Neural cell (in vitro differentiated cells): Measurements from ENCODE around the gene CCZ1.
"Not testable (repeated sequence)": the region's sequence is repeated elsewhere in the genome, so short reads cannot be mapped to it uniquely, and the experiment has no call there.

Experiments
- EP300 ChIP-seq: fragments of 450-650 bp; conservative IDR thresholded peaks from 2 replicates; pipeline ENCODE4 v1.6.1; 2014; ENCODE audit warnings: antibody characterized with exemption, mild to moderate bottlenecking, moderate library complexity; ENCODE audit not compliant: poor library complexity, severe bottlenecking
- EZH2 ChIP-seq: fragments of 200-600, 300-800 bp; shearing (Covaris generic), sonication (generic); IDR thresholded peaks from 2 replicates; pipeline ENCODE4 v1.6.1; 2014; ENCODE audit warnings: antibody characterized with exemption, low read length, borderline replicate concordance, mild to moderate bottlenecking; ENCODE audit not compliant: insufficient read depth, poor library complexity, severe bottlenecking
- POLR2AphosphoS5 ChIP-seq: IDR thresholded peaks from 2 replicates; pipeline ENCODE4 v1.6.1; 2012
- REST ChIP-seq: IDR thresholded peaks from 2 replicates; pipeline ENCODE4 v1.6.1; 2012; ENCODE audit warnings: borderline replicate concordance
- TAF1 ChIP-seq: IDR thresholded peaks from 2 replicates; pipeline ENCODE4 v1.6.1; 2012; ENCODE audit warnings: low read depth
- TF ChIP-seq, protein P1 (sequence below): fragments of 450-650 bp; IDR thresholded peaks from 2 replicates; pipeline ENCODE4 v1.5.1; 2014; ENCODE audit warnings: antibody characterized with exemption, mild to moderate bottlenecking, moderate library complexity; ENCODE audit not compliant: poor library complexity, severe bottlenecking

- TF ChIP-seq, protein P1, sequence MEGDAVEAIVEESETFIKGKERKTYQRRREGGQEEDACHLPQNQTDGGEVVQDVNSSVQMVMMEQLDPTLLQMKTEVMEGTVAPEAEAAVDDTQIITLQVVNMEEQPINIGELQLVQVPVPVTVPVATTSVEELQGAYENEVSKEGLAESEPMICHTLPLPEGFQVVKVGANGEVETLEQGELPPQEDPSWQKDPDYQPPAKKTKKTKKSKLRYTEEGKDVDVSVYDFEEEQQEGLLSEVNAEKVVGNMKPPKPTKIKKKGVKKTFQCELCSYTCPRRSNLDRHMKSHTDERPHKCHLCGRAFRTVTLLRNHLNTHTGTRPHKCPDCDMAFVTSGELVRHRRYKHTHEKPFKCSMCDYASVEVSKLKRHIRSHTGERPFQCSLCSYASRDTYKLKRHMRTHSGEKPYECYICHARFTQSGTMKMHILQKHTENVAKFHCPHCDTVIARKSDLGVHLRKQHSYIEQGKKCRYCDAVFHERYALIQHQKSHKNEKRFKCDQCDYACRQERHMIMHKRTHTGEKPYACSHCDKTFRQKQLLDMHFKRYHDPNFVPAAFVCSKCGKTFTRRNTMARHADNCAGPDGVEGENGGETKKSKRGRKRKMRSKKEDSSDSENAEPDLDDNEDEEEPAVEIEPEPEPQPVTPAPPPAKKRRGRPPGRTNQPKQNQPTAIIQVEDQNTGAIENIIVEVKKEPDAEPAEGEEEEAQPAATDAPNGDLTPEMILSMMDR = not testable (repeated sequence)
- TF ChIP-seq EZH2, POLR2AphosphoS5, TAF1, REST, EP300: not testable (repeated sequence)
These were observed 32.7 kb downstream of the CCZ1 start for GRCh38 chr7:5931250-5931649.
